ENCODE data around the gene THSD4. TPM values are rescaled to one million over a fixed set of nuclear protein-coding genes. Genes with fewer than 3 reads are reported as not detected.

Gene THSD4
- total and polyA plus RNA-seq, 9 of the 15 experiments (the other 6 are each of a cell fraction or from before 2014, with no cell fraction given): 0.04 TPM; not detected in 5

DNA sequence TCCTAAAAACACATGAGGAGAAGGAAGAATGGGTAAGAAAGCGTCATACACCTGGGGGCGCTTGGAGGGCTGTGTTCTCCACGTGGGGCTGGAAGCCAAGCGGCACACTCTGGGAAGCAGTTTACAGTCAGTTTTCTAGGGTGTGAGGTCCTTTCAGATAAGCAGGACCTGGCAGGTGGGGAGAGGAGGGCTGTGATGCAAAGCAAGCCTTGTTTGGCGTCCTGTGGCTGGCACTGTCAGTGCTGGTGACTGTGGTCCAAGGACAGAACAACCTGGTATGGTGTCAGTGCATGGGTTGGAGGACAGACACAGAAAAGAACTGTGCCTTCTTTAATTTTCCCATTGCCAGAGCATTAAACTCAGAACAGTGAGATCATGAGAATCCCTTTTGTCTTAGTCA is 434.4 kb downstream of the THSD4 start:
- intact Hi-C loops (cut with micrococcal nuclease): no loop called here
- in situ Hi-C loops (cut with MboI): no loop called here
- no peak for TF ChIP-seq ZNF717 (CRISPR knock-in tag; IDR thresholded peaks at IDR 0.05)
- no peak for TF ChIP-seq ILK (tag; IDR thresholded peaks at IDR 0.05; ENCODE audit: borderline replicate concordance, low read depth)
- no peak for TF ChIP-seq ZNF263 (CRISPR knock-in tag; IDR thresholded peaks at IDR 0.05; ENCODE audit: borderline replicate concordance)
- TF ChIP-seq, protein P1, sequence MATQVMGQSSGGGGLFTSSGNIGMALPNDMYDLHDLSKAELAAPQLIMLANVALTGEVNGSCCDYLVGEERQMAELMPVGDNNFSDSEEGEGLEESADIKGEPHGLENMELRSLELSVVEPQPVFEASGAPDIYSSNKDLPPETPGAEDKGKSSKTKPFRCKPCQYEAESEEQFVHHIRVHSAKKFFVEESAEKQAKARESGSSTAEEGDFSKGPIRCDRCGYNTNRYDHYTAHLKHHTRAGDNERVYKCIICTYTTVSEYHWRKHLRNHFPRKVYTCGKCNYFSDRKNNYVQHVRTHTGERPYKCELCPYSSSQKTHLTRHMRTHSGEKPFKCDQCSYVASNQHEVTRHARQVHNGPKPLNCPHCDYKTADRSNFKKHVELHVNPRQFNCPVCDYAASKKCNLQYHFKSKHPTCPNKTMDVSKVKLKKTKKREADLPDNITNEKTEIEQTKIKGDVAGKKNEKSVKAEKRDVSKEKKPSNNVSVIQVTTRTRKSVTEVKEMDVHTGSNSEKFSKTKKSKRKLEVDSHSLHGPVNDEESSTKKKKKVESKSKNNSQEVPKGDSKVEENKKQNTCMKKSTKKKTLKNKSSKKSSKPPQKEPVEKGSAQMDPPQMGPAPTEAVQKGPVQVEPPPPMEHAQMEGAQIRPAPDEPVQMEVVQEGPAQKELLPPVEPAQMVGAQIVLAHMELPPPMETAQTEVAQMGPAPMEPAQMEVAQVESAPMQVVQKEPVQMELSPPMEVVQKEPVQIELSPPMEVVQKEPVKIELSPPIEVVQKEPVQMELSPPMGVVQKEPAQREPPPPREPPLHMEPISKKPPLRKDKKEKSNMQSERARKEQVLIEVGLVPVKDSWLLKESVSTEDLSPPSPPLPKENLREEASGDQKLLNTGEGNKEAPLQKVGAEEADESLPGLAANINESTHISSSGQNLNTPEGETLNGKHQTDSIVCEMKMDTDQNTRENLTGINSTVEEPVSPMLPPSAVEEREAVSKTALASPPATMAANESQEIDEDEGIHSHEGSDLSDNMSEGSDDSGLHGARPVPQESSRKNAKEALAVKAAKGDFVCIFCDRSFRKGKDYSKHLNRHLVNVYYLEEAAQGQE (IDR thresholded peaks at IDR 0.05; ENCODE audit: borderline replicate concordance): no peak
- TF ChIP-seq, protein P1 (CRISPR knock-in tag; IDR thresholded peaks at IDR 0.05; ENCODE audit: low read depth): no peak
- TF ChIP-seq, protein P2, sequence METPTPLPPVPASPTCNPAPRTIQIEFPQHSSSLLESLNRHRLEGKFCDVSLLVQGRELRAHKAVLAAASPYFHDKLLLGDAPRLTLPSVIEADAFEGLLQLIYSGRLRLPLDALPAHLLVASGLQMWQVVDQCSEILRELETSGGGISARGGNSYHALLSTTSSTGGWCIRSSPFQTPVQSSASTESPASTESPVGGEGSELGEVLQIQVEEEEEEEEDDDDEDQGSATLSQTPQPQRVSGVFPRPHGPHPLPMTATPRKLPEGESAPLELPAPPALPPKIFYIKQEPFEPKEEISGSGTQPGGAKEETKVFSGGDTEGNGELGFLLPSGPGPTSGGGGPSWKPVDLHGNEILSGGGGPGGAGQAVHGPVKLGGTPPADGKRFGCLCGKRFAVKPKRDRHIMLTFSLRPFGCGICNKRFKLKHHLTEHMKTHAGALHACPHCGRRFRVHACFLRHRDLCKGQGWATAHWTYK (CRISPR knock-in tag; IDR thresholded peaks at IDR 0.05): no peak
- TF ChIP-seq ZNF431 (CRISPR knock-in tag; IDR thresholded peaks at IDR 0.05): no peak
- no peak for TF ChIP-seq NFRKB (IDR thresholded peaks at IDR 0.05; ENCODE audit: low read depth)
- no peak for TF ChIP-seq MCM3 (IDR thresholded peaks at IDR 0.05)
- TF ChIP-seq SRSF7 (optimal IDR thresholded peaks at IDR 0.05; ENCODE audit: low read depth, low read length): no peak
- TF ChIP-seq HNRNPK (IDR thresholded peaks at IDR 0.05; ENCODE audit: low read depth, low read length, poor library complexity, severe bottlenecking): no peak
- TF ChIP-seq TFAM (CRISPR knock-in tag; conservative IDR thresholded peaks at IDR 0.05): no peak
- no peak for TF ChIP-seq ELF1 (tag; IDR thresholded peaks at IDR 0.05)
- H3K9ac ChIP-seq (ENCODE audit: insufficient read depth in 1 of 2, low read depth in 2 of 2, low read length in 2 of 2): no peak overlapping the region
- no peak overlapping the region for H3K4me3 ChIP-seq
- no peak overlapping the region for H2AFZ ChIP-seq (ENCODE audit: low read depth, low read length)
- ATAC-seq (no peak), DNase-seq (ENCODE audit: extremely low read depth in 1 of 4, low spot score in 3 of 4) (no peak), FAIRE-seq (no peak)
- no peaks in the 10 kb centered on the region for H3K9me1 ChIP-seq (ENCODE audit: control insufficient read depth, insufficient read depth, low read length)
- H4K20me1 ChIP-seq (replicated peaks; ENCODE audit: control insufficient read depth, insufficient read depth, low read length): no peaks in the 10 kb centered on the region
- no peaks in the 10 kb centered on the region for H3K79me2 ChIP-seq (ENCODE audit: control insufficient read depth, insufficient read depth, low read length)
- no peak overlapping the region for H3K4me2 ChIP-seq (ENCODE audit: insufficient read depth, low read length)
- no TSS peak for BruUV-seq (replicated peaks)
- CTCF ChIA-PET (ENCODE audit: low intra/inter-chr PET ratio): no interaction called here
- no peaks in the 10 kb centered on the region for H3K4me1 ChIP-seq (replicated peaks in 1 of 2; ENCODE audit: control insufficient read depth in 2 of 2, insufficient read depth in 2 of 2, low read length in 2 of 2)
- H3K9me3 ChIP-seq (replicated peaks; ENCODE audit: control insufficient read depth, insufficient read depth, low read depth, low read length): no peaks in the 10 kb centered on the region
- no peaks in the 10 kb centered on the region for H3K36me3 ChIP-seq (ENCODE audit: control insufficient read depth, insufficient read depth, low read length)
- no peak overlapping the region for H3K27ac ChIP-seq (ENCODE audit: extremely low read depth, low read depth, low read length)
- POLR2A ChIA-PET: no interaction called here
- WGBS (ENCODE audit: insufficient coverage, low coverage, missing lambda C conversion rate): 0% methylated on average over 5 of the region's 5 CpGs
- peaks cover 0 to 4% of the 10 kb centered on the region in 2 experiments; a peak in 3 of 5 replicates for H3K27me3 ChIP-seq (ENCODE audit: control insufficient read depth in 2 of 2, insufficient read depth in 2 of 2, low read length in 2 of 2)
